GM21423 (cell line): Measurements from ENCODE around the gene AGPAT2.
"Not testable (repeated sequence)": the region's sequence is repeated elsewhere in the genome, so short reads cannot be mapped to it uniquely, and the experiment has no call there.

Experiments used
- ATAC-seq: cut with Tn5 transposase; IDR thresholded peaks from one replicate; pipeline ENCODE4 v1.9.1; 2021; ENCODE audit warnings: mild to moderate bottlenecking, moderate library complexity; ENCODE audit not compliant: unreplicated experiment

AGPAT2 gene

DNA sequence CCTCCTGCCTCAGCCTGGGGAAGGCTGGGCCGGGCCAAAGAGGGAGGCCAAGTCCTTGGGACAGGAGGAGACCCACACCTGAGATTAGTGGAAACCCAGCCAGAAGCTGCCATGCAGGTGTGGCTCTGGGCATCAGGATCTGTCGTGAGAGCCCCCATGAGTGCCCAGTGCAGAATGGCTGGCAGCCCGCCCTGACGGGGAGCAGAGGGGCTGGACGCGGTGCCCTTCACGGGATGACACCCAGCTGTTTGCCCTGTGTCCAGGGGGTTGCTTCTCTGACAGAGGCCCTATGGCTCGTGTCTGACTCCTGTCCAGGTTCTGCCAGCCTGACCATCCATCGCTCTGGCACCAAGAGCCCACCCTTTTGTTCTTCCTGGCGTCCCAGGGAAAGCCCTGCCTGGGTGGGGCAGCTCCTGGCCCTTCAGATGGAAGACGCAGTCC is 33.7 kb upstream of the AGPAT2 start:
- no peak for ATAC-seq

DNA sequence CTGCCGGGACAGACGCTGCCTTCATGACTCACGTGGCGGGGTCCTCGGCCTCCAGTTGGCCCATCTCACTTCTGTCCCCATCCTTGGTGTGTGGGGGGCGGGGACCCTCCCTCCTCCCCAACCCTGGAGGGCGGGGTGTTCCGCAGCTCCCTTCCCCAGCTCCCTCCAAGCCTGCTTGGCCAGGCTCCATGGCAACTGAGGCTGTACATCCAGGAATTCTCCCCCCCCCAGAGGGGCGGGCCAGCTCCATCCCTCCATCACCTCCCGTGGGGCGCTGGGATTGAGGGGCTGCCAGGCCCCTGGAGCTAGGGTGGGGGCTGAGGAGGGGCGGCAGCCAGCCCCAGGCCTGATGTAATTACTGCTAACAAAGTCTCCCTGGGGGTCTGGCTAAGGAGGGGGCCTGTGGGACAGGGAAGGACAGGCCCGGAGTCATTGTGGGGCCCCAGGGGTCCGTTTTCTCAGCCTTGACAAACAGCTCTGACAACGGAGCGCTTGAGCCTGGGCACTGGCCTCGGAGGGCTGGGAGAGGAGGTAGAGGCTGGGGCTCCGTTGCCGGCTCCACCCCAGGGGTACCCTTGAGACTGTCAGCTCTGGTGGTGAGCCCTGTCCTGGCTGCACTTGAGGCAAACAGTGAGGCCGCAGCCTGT is 33.1 kb upstream of the AGPAT2 start:
- ATAC-seq, result no peak

DNA sequence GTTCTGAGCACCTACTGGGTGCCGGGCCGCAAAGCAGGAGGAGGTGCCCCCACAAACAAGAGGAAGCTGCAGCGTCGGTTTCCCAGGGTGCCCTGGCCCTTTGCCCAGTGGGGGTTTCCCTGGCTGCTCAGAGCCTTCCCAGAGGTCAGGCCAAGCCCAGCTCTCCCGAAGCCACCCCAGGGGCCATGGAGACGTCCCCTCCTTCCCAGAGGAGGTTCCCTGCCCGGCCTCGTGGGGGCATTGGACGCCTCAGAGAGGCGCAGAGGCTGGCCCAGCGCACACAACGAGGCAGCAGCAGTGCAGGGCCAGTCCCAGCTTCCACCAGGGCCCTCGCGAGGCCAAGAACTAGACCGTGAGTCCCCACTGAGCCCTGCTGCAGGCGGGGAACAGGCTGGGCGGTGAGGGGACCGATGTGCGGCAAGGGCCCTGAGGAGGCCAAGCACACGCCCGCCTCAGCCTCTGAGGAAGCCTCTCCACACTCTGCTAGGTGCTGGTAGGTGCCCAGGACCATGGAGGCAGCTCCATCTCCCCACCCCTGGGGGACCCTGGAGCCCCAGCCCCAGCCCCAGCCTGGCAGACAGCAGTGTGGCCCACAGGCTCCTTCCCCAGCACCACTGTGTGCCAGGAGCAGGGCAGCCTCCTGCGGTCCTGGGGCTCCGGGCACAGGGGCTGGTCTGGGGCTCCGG is 32.1 kb upstream of the AGPAT2 start:
- ATAC-seq, result no peak

DNA sequence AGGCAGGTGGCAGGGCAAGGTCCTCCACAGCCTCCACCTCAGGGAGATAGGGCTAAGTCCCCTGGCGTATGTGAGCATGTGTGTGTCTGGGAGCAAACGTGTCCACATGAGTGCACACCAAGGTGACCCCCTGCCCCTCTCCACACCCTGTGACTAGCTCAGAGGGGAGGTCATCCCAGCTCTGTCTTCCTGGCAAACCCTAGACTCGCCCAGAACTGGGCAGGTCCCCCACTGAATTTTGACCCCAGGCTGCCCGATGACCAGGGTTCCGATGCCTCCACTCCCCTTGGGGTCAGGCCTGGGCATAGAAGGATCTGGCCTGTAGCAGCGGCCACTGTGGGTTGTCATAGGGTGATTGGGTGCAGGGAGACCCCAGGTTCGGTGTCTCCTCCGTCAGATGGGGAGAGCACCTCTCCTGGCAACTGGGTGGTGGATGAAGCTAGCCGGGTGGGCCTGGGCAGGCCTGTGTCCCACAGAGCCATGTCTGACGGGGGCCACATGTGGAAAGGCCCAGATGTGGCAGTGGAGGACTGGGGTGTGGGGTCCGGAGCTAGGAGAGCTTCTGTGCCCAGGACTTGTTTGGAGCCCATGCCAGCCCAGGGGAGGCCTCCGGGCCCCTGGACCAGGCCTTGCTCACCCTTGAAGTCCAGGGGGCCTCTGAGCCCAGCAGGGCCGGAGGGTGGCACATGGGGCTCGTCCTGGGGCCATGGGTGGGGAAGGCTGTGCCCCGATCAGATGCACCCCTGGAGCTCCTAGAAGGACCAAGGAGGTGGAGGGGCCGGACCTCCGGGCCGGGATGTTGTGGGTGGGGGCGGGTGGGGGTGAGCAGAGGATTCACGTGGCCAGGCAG is 31.3 kb upstream of the AGPAT2 start:
- ATAC-seq, result no peak

DNA sequence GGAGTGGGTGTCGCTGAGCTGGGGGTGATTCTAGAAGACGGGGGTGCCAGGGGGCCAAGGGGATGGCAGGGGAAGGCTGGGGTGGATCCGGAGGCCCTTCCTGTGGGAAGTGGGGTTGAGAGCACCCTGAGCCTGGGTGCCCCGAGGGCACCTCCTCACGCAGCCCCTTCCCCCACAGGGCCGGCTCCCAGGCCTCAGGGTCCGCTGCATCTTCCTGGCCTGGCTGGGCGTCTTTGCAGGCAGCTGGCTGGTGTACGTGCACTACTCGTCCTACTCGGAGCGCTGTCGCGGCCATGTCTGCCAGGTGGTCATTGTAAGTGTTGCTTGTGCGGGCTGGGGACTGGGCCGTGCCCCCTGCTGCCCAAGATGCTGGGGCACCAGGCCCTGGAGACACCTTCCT is 30.1 kb upstream of the AGPAT2 start:
- no peak for ATAC-seq

DNA sequence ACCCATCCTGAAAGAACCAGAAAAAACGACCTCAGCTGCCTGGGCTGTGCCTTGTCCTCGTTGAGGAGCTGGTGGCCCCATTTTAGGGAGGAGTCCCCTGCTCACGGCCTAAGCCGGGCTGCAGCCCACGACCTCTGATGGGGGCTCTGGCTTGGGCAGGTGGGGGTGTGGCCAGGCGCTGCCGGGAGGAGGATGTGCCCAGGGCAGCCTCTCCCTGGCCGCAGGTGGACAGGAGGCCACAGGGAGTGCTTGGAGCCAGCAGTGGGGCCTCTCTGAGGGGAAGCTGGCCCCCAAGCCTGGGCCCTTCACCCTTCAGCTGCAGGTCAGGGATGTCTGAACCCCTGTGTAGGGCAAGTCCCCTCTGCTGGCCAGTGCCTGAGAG is 27.6 kb upstream of the AGPAT2 start:
- ATAC-seq, result no peak

DNA sequence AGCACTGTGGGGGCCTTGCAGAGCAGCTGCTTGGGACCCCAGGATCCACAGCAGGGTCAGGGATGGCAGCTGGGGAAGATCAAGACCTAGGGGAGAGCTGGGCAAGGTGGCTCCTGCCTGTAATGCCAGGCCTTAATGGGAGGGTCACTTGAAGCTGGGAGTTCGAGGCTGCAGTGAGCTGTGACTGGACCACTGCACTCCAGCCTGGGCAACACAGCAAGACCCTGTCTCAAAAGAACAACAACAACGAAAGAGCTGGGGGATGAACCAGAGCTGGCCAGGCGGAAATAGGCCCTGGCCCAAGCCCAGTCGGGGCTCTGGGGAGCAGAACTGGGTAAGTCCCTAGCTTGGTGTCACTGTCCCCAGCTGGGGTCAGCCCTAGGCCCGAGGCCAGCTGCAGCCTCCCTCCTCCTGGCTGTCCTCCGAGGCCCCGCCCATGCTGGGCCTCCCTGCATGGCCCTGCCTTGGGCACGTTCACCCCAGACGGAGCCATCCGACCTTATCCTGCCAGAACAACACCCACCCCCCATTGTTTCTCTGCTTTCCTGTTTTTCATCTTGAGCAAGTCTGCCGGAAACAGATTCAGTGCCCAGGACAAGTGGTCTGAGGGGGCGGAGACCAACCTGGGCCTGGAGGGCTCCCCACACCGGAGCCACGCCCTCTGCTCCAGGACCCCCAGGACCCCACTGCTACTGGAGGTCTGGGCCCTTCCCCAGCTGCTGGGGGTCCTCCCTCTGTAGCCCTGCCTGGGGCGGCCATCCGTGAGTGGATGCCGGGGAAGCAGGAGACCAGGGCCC is 27.0 kb upstream of the AGPAT2 start:
- no peak for ATAC-seq

DNA sequence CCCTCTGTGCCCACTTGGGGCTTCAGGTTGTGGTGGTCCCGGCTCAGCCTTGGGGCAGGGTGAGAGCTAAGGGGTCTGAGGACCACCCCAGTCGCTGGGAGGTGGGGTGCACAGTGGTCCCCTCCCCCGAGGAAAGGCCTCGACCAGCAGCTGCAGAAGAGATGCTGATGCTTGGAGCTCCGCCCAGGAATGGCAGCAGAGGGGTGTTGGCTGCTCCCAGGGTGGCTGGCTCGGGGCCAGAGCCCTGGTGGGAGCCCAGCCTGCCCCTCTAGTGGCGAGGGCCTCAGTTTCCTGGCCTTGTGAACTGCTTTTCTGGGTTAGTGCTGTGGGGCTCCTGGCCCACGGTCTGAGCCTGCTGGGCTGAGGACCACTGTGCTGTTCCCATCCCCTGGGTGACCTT is 26.3 kb upstream of the AGPAT2 start:
- ATAC-seq, result no peak

DNA sequence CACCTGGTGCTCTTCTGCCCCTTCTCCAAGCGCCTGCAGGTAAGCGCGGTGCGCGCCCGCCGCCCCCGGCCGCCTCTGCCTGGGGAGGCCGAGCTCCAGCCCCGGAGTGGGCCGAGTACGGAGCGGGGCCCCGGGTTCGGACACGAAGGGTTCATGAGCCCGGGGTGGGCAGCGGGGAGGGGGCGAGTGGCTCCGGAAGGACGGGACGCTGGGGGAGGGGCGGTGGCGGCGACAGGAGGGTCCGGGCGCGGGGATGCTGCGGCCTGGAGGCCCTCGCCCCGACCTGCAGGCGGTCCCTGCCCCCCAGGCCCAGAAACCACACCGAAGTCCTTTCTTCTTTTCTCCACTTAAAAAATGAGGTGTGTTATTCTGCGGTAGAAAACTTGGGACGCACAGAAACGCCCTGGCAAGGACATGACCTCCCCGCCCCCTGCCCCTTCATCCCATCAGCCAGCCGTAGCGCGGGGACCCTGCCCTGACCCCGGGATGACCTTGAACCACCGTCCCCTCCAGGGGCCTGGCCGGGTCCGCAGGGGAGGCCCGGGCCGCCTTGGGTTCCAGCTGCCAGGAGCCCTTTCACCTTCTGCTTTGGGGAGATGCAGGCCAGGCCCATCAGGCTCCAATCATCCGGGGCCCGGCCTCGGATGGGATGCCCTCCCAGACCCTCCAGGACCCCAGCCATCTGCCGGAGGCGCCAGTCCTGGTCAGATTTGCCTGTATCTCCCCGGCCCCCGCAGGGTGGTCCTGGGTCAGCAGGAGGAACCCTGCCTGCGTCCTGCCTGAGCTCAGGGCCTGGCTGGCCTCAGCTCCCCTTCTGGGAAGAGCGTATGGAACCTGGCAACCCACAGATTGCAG is 25.7 kb upstream of the AGPAT2 start:
- no peak for ATAC-seq

DNA sequence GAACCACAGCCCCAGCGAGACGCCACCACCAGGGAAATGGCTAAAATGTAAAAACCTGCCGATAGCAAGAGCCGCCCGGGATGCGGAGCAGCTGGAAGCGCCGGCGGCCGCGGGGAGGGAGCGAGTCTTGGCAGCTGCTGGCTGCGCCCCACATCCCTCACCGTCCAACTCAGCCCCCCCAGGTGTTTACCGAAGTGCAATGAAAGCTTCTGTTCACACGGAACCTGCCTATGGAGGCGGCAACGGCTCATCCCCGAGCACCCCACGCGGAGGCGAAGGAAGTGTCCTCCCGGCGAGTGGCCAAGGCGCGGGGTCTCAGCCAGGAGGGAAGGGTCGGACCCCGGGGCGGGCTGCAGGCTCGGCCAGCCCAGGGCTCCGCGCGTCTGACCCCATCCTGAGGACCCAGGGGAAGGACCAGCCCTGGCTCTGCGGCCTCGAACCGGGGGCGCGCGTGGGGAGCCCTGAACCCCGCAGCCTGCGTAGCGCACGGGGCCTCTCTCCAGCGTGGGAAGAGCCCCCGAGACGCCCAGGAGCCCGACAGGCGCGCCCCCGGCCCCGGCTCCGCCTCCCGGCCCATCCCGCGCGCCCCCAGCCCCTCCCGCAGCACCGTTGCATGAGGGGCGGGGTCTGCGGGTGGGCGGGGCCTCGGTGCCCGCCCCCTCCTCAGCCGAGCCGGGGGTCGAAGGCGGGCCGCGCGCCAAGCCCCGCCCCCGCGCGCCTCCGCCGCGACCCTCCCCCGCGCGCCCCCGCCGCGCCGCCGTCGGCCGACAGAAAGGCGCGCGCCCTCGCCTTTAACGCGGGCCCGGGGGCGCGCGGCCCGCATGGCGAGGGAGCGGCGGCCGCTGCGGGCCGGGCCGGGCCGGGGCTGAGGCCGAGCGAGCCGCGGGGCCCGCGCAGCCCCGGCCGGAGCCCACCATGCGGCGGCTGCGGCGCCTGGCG is 24.8 kb upstream of the AGPAT2 start, which contains the start of gene DIPK1B:
DIPK1B (plus strand) TSS at position 822 of the 939 bp plus-strand sequence; CDS start at position 916, 94 bp downstream.
- ATAC-seq, result no peak

DNA sequence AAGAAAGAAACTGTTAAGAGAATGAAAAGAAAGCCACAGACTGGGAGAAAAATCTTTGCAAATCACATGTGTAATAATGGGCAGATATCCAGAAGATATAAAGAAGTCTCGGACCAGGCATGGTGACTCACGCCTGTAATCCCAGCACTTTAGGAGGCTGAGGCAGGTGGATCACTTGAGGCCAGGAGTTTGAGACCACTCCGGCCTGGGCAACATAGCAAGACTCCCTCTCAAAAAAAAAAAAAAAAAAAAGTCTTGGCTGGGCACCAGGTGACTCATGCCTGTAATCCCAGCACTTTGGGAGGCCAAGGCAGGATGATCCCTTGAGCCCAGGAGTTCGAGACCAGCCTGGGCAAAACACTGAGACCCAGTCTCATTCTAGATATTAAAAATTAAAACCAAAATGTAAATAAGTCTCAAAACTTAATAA is 24.0 kb upstream of the AGPAT2 start:
- ATAC-seq, result not testable (repeated sequence)

DNA sequence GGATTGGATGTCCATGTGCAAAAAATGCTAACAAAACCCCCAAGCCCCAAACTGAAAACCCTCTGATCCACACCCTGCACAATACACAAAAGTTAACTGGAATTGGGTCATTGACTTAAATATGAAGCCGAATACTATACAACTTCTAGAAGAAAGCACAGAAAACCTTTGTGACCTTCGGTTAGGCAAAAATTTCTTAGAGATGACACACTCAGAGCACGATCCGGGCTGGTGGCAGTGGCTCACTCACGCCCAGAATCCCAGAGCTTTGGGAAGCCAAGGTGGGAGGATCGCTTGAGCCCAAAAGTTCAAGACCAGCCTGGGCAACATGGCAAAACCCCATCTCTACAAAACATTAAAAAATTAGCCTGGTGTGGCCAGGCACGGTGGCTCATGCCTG is 23.3 kb upstream of the AGPAT2 start:
- ATAC-seq, result no peak

DNA sequence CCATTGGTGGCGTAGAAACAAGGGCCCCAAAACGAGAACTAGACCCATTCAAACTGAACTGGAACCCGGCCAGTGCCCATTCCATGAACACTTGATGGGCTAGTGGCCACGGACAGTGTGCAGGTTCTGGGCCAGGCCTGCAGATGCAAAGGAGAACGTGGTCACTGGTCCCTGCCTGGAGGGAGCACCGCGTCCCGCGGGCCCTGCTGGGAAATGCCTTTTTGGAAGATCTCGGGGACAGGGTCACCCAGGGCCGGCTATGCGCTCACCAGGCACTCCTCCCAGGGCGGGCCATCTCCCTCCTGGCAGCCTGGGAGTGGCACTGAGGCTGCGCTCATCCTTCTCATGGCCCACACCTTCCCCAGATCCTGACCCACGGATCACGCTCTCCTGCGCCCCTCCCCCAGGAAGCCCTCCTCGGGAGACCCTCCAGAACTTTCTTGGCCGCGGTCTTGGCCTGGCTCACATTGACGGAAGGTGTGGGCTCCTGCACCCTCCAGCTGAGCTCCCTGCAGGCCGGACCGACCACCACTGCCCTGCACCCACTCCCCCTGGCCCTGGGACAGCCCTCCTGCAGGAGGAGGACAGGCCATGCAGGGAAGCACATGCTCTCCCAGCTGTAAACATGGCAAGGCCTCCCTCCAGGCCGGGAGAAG is 22.3 kb upstream of the AGPAT2 start:
- no peak for ATAC-seq

DNA sequence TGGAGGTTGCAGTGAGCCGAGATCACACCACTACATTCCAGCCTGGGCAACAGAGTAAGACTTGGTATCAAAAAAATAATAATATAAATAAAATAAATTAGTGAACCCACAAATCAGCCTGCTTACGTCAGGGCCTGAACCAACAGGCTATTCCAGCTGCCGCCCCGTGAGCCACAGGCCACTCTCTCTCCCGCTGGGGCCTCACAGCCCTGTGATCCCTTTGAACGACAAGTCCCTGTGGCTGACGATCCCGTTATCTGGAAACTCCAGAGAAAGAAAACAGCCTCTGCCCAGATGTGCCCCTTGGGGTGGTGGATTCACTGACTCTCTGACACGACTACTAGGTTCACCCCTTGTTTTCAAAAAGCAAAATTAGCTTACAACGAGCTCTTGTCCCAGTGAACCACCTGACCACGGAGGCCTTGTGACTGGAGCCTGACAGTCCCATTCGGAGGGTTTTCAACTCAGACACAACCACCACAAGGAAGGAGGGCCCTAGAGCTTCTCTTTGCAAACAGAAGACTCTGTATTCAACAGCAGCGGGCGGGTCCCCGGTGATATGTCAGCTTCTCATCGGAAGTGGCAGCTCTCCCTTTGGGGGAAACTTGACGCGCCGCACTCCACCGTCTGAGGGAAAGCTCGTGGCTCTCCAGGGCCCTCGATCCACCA is 20.7 kb upstream of the AGPAT2 start:
- ATAC-seq, result no peak

DNA sequence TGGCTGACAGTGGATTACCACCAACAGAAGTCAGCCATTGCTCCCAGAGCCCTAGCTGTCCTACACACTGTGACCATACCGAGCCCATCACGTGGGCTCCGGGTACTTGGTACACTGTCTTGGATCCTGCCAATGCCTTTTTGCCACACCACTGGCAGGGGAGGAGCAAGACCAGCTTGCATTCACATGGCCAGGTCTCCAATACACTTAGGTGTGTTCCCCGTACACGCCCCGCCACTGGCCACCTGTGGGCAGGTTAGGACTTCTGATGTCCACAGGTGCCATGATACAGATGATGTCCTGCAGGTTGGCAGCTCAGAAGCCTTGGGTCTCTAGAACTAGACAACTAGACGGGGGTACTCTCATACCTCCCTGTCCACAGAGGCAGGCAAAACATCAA is 19.8 kb upstream of the AGPAT2 start:
- ATAC-seq, result no peak

DNA sequence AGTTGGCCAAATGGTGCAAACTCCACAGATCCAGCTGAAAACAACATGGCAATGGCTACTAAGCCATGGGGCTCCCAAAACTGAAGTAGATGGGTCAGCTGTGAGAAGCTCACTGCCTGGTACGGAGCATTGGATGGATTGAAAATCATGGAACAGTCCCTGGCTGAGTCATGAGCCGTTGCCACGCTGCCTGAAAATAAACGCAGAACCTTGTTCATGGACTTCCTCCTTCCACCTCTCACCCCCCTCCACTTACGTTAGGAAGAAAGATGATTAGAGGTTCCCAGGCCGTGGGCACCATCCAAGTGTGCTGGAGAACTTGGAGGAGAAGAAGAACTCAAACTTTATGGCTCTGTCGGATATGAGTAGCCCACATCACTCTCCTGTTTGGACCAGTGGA is 18.3 kb upstream of the AGPAT2 start:
- ATAC-seq, result no peak

DNA sequence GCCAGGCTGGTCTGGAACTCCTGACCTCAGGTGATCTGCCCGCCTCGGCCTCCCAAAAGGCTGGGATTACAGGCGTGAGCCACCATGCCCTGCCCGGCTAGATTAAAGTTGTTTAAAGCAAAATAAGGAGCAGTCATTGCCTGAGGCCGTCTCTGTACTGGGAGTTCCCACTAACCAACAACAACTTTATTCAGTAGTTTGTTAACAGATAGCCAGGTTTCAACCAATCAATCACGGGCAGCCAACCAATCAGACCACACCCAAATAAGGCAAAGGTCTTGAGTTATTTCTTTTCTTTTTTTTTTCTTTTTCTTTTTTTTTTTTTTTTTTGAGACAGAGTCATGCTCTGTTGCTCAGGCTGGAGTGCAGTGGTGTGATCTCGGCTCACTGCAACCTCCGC is 17.5 kb upstream of the AGPAT2 start:
- not testable (repeated sequence) for ATAC-seq
